Measurements from ENCODE around the gene CD7.

CD7 gene

GRCh38 chr17:82319619-82320062, 2.2 kb upstream of the CD7 start:
- in situ Hi-C loops (cut with HindIII; ENCODE audit: low sequenced_read_pairs): no loop called here

GRCh38 chr17:82318772-82319606, 1.6 kb upstream of the CD7 start:
- no peak for TF ChIP-seq CTCF (IDR thresholded peaks at IDR 0.05; ENCODE audit: low read depth, low read length, missing control alignments)
- in situ Hi-C loops (cut with HindIII; ENCODE audit: low sequenced_read_pairs): no loop called here
- no peak for DNase-seq (ENCODE audit: low read depth)
- no peak overlapping the region for H3K4me3 ChIP-seq (ENCODE audit: low read depth, low read length)

More at GRCh38 chr17:82319619-82320062, 2.2 kb upstream of the CD7 start:
- no peak for TF ChIP-seq CTCF (IDR thresholded peaks at IDR 0.05; ENCODE audit: low read depth, low read length, missing control alignments)
- no peak for DNase-seq (ENCODE audit: low read depth)
- H3K4me3 ChIP-seq (ENCODE audit: low read depth, low read length): no peak overlapping the region

- TF ChIP-seq CTCF (IDR thresholded peaks at IDR 0.05; ENCODE audit: low read depth, low read length, missing control alignments): no peak
- DNase-seq (ENCODE audit: low read depth): no peak
- in situ Hi-C loops (cut with HindIII; ENCODE audit: low sequenced_read_pairs): no loop called here
- H3K4me3 ChIP-seq (ENCODE audit: low read depth, low read length): no peak overlapping the region
Observed at GRCh38 chr17:82318169-82318498, 726 bp upstream of the CD7 start.

- no peak overlapping the region for H3K4me3 ChIP-seq (ENCODE audit: low read depth, low read length)
- no peak for TF ChIP-seq CTCF (IDR thresholded peaks at IDR 0.05; ENCODE audit: low read depth, low read length, missing control alignments)
- in situ Hi-C loops (cut with HindIII; ENCODE audit: low sequenced_read_pairs): no loop called here
Observed at GRCh38 chr17:82316651-82317393, 586 bp downstream of the CD7 start.

GRCh38 chr17:82315703-82316358, 1.6 kb downstream of the CD7 start:
- H3K4me3 ChIP-seq (ENCODE audit: low read depth, low read length): no peak overlapping the region
- TF ChIP-seq CTCF (IDR thresholded peaks at IDR 0.05; ENCODE audit: low read depth, low read length, missing control alignments): no peak
- no peak for DNase-seq (ENCODE audit: low read depth)
- in situ Hi-C loops (cut with HindIII; ENCODE audit: low sequenced_read_pairs): no loop called here

More at GRCh38 chr17:82316651-82317393, 586 bp downstream of the CD7 start:
- no peak for DNase-seq (ENCODE audit: low read depth)
